K562 (cell line): ENCODE data around the gene DTNB. TPM values are rescaled to one million over a fixed set of nuclear protein-coding genes. Genes with fewer than 3 reads are reported as not detected.

Source experiments
- CBFB ChIP-seq: sonication (generic); formaldehyde crosslinking; IDR thresholded peaks from 2 replicates; pipeline ENCODE4 v1.4.0; 2020; ENCODE audit warnings: mild to moderate bottlenecking, missing genetic modification reagents
- CXXC5 ChIP-seq: fragments of 250-450 bp; sonication (Bioruptor Pico); IDR thresholded peaks from 2 replicates; pipeline ENCODE4 v1.8.0; 2022; ENCODE audit warnings: inconsistent platforms, mild to moderate bottlenecking, moderate library complexity
- ELF1 ChIP-seq: fragments of 200-800 bp; sonication (Bioruptor generic); IDR thresholded peaks from 2 replicates; pipeline ENCODE4 v1.6.1; 2016; ENCODE audit warnings: missing genetic modification characterization, missing compliant biosample characterization
- GABPB1 ChIP-seq: sonication (generic); formaldehyde crosslinking; IDR thresholded peaks from 2 replicates; pipeline ENCODE4 v1.8.0; 2022; ENCODE audit warnings: mild to moderate bottlenecking, missing genetic modification reagents
- GATA2 ChIP-seq: sonication (generic); formaldehyde crosslinking; IDR thresholded peaks from 2 replicates; pipeline ENCODE4 v1.4.0; 2020; ENCODE audit warnings: mild to moderate bottlenecking, missing genetic modification reagents
- HNRNPL ChIP-seq: fragments of 200-400 bp; formaldehyde crosslinking; IDR thresholded peaks from 2 replicates; pipeline ENCODE4 v1.6.1; 2017; ENCODE audit warnings: low read depth, mild to moderate bottlenecking, low read length
- KHSRP ChIP-seq: fragments of 450-650 bp; IDR thresholded peaks from 2 replicates; pipeline ENCODE4 v1.6.1; 2017
- KLF1 ChIP-seq: fragments of 450-650 bp; IDR thresholded peaks from 2 replicates; pipeline ENCODE4 v1.6.1; 2016; ENCODE audit warnings: missing genetic modification characterization, missing compliant biosample characterization
- KLF6 ChIP-seq: fragments of 250-450 bp; sonication (Bioruptor Pico); IDR thresholded peaks from 2 replicates; pipeline ENCODE4 v1.4.0; 2020; ENCODE audit warnings: mild to moderate bottlenecking, moderate library complexity, borderline replicate concordance
- MECOM ChIP-seq: fragments of 250-450 bp; sonication (Bioruptor Pico); IDR thresholded peaks from 2 replicates; pipeline ENCODE4 v1.8.0; 2022; ENCODE audit warnings: inconsistent platforms
- NONO ChIP-seq, 2 experiments: fragments of 200-400 bp in 1 of 2; fragments of 450-650 bp in 1 of 2; formaldehyde crosslinking in 1 of 2; IDR thresholded peaks; 2 replicates each; pipeline ENCODE4 v1.6.1; 2017; ENCODE audit warnings: low read depth in 2 of 2, mild to moderate bottlenecking in 2 of 2, moderate library complexity in 2 of 2, low read length in 1 of 2
- RBM15 ChIP-seq: fragments of 200-400 bp; formaldehyde crosslinking; IDR thresholded peaks from 2 replicates; pipeline ENCODE4 v1.6.1; 2018; ENCODE audit warnings: mild to moderate bottlenecking, low read length, moderate library complexity; ENCODE audit not compliant: insufficient read depth
- SRSF9 ChIP-seq: fragments of 200-400 bp; formaldehyde crosslinking; IDR thresholded peaks from 2 replicates; pipeline ENCODE4 v1.6.1; 2017; ENCODE audit warnings: low read depth, low read length, borderline replicate concordance
- STAG1 ChIP-seq: sonication (generic); formaldehyde crosslinking; IDR thresholded peaks from 2 replicates; pipeline ENCODE4 v1.5.0; 2020; ENCODE audit warnings: missing genetic modification reagents, borderline replicate concordance
- TAF15 ChIP-seq: fragments of 200-400 bp; formaldehyde crosslinking; IDR thresholded peaks from 2 replicates; pipeline ENCODE4 v1.6.1; 2017; ENCODE audit warnings: mild to moderate bottlenecking, low read depth, low read length, moderate library complexity
- polyA plus RNA-seq, 8 experiments: library from polyadenylated mRNA; depleted of rRNA in 4 of 8; stranded (reverse) in 5 of 8; unstranded in 3 of 8; fragments of >200 nt; fragmentation: Nextera tagmentation in 2 of 8; fragmentation: Illumina TruSeq in 1 of 8; extraction: Ambion mirVana in 2 of 8; extraction: Trizol in 1 of 8; gene quantifications; 2 replicates each; pipeline versions ENCODE4 v1.2.1 to v1.2.3, GENCODE V29; 2011 to 2014; ENCODE audit warnings: inconsistent platforms in 1 of 8, missing spikeins in 1 of 8
- total RNA-seq, 7 experiments: library from RNA; depleted of rRNA in 6 of 7; stranded (reverse); fragments of >200 nt in 6 of 7; fragmentation: Illumina TruSeq in 2 of 7; extraction: Trizol in 2 of 7; gene quantifications; 2 replicates each; pipeline versions ENCODE4 v1.2.1 to v1.2.3, GENCODE V29; 2011 to 2021; ENCODE audit warnings: low replicate concordance in 1 of 7
- TF ChIP-seq, protein P1 (sequence below), 2 experiments: fragments of 450-650 bp; IDR thresholded peaks; 2 replicates each; pipeline ENCODE4 v1.6.1; 2016
- TF ChIP-seq, protein P2 (sequence below): sonication (generic); formaldehyde crosslinking; IDR thresholded peaks from 2 replicates; pipeline ENCODE4 v1.8.0; 2022; ENCODE audit warnings: mild to moderate bottlenecking, missing genetic modification reagents, borderline replicate concordance
- TF ChIP-seq, protein P3 (sequence below): sonication (generic); formaldehyde crosslinking; IDR thresholded peaks from 2 replicates; pipeline ENCODE4 v1.8.0; 2023; ENCODE audit warnings: mild to moderate bottlenecking, missing genetic modification reagents
- TF ChIP-seq, protein P4 (sequence below), 2 experiments: fragments of 250-450 bp in 1 of 2; fragments of 450-650 bp in 1 of 2; sonication (Bioruptor Pico) in 1 of 2; IDR thresholded peaks; 2 replicates each; pipeline versions ENCODE4 v1.6.1 to v1.8.0; 2016 to 2021; ENCODE audit warnings: mild to moderate bottlenecking in 2 of 2, moderate library complexity in 2 of 2, missing compliant biosample characterization in 1 of 2, missing genetic modification characterization in 1 of 2
- TF ChIP-seq, protein P5 (sequence below): sonication (generic); formaldehyde crosslinking; IDR thresholded peaks from 2 replicates; pipeline ENCODE4 v1.8.1; 2023; ENCODE audit warnings: mild to moderate bottlenecking, missing genetic modification reagents

The DTNB gene
- total and polyA plus RNA-seq, 9 of the 15 experiments (the other 6 are each of a cell fraction or from before 2014, with no cell fraction given) = 0.18 to 2.0 (median 0.77) TPM; not detected in 2

DNA sequence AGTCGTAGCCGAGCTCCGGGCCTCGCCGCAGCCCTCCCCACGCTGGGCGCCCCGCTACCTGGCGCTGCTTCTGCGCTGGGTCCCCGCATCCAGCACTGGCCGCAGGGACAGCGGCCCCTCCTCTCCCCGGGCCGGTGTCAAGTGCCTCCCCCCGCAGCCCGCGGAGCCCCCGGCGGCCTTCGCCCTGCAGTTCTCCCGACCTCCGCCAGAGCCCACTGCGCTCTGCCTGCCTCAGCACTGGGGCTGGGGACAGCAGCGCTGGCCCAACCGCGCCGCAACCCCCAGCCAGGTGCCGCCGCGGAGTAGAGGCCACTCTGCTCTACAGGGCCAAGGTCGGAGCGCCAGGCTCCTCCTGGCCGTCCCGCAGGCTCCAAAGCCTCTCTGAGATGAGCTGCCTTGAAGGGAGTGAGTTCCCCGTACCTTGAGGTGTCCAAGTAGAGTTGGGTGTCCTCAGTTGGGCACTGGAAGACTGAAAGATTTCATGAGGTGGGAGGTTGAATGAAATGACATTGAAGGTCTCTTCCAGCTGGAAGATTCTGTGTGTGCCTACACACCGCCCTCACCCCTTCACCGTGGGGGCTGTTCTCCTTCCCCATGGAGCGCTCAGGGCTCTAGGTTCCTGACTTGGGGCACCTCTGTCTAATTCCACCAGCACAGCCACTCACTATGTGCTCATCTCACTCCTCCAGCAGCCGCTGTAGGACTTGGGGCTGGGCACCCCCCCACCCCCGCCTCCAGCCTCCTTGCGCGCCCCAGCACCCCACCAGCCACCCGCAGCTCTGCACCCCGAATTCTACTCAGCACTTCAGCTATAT, 330.8 kb downstream of the DTNB start (continued):
- peak; percentile 74 for TF ChIP-seq GABPB1 (CRISPR knock-in tag)
- TF ChIP-seq NONO (IDR thresholded peaks at IDR 0.05; ENCODE audit: low read depth in 2 of 2, low read length in 1 of 2) = 0 out of 4 replicates have a peak, but pooled peaks of 1 of the 2 experiments have one; percentile 37
- TF ChIP-seq GATA2 (CRISPR knock-in tag) = no peak
- TF ChIP-seq, protein P1, sequence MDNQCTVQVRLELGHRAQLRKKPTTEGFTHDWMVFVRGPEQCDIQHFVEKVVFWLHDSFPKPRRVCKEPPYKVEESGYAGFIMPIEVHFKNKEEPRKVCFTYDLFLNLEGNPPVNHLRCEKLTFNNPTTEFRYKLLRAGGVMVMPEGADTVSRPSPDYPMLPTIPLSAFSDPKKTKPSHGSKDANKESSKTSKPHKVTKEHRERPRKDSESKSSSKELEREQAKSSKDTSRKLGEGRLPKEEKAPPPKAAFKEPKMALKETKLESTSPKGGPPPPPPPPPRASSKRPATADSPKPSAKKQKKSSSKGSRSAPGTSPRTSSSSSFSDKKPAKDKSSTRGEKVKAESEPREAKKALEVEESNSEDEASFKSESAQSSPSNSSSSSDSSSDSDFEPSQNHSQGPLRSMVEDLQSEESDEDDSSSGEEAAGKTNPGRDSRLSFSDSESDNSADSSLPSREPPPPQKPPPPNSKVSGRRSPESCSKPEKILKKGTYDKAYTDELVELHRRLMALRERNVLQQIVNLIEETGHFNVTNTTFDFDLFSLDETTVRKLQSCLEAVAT (IDR thresholded peaks at IDR 0.05) = no peak
- no peak for TF ChIP-seq RBM15
- TF ChIP-seq MECOM (CRISPR knock-in tag) = no peak
- TF ChIP-seq TAF15 = no peak
- TF ChIP-seq, protein P2, sequence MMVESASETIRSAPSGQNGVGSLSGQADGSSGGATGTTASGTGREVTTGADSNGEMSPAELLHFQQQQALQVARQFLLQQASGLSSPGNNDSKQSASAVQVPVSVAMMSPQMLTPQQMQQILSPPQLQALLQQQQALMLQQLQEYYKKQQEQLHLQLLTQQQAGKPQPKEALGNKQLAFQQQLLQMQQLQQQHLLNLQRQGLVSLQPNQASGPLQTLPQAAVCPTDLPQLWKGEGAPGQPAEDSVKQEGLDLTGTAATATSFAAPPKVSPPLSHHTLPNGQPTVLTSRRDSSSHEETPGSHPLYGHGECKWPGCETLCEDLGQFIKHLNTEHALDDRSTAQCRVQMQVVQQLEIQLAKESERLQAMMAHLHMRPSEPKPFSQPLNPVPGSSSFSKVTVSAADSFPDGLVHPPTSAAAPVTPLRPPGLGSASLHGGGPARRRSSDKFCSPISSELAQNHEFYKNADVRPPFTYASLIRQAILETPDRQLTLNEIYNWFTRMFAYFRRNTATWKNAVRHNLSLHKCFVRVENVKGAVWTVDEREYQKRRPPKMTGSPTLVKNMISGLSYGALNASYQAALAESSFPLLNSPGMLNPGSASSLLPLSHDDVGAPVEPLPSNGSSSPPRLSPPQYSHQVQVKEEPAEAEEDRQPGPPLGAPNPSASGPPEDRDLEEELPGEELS (CRISPR knock-in tag) = peak; percentile 69; the same call in 1 of the 2 replicates
- peak; percentile 49; the same call in 1 of the 2 replicates for TF ChIP-seq STAG1
- TF ChIP-seq ELF1 (tag) = no peak
- TF ChIP-seq, protein P3, sequence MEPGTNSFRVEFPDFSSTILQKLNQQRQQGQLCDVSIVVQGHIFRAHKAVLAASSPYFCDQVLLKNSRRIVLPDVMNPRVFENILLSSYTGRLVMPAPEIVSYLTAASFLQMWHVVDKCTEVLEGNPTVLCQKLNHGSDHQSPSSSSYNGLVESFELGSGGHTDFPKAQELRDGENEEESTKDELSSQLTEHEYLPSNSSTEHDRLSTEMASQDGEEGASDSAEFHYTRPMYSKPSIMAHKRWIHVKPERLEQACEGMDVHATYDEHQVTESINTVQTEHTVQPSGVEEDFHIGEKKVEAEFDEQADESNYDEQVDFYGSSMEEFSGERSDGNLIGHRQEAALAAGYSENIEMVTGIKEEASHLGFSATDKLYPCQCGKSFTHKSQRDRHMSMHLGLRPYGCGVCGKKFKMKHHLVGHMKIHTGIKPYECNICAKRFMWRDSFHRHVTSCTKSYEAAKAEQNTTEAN (CRISPR knock-in tag) = no peak
- no peak for TF ChIP-seq KLF6 (CRISPR knock-in tag)
- TF ChIP-seq KHSRP = no peak
- TF ChIP-seq, protein P4, sequence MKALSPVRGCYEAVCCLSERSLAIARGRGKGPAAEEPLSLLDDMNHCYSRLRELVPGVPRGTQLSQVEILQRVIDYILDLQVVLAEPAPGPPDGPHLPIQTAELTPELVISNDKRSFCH (CRISPR knock-in tag; IDR thresholded peaks at IDR 0.05) = no peak
- TF ChIP-seq, protein P4 (tag; IDR thresholded peaks at IDR 0.05) = peak; percentile 77; the same call in 1 of the 2 replicates
- TF ChIP-seq, protein P5, sequence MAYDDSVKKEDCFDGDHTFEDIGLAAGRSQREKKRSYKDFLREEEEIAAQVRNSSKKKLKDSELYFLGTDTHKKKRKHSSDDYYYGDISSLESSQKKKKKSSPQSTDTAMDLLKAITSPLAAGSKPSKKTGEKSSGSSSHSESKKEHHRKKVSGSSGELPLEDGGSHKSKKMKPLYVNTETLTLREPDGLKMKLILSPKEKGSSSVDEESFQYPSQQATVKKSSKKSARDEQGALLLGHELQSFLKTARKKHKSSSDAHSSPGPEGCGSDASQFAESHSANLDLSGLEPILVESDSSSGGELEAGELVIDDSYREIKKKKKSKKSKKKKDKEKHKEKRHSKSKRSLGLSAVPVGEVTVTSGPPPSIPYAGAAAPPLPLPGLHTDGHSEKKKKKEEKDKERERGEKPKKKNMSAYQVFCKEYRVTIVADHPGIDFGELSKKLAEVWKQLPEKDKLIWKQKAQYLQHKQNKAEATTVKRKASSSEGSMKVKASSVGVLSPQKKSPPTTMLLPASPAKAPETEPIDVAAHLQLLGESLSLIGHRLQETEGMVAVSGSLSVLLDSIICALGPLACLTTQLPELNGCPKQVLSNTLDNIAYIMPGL = 0 out of 2 replicates have a peak, but pooled peaks have one; percentile 21
- TF ChIP-seq KLF1 = no peak
- TF ChIP-seq SRSF9 = no peak
- TF ChIP-seq HNRNPL = 0 out of 2 replicates have a peak, but pooled peaks have one; percentile 9
- TF ChIP-seq CBFB = peak; percentile 65; the same call in 1 of the 2 replicates
- TF ChIP-seq CXXC5 (CRISPR knock-in tag) = peak; percentile 41
